Sigmoid colon (tissue), 7 donors: ENCODE measurements around the gene ELOVL1. TPM values are rescaled to one million over a fixed set of nuclear protein-coding genes. Genes with fewer than 3 reads are reported as not detected.
A peak's percentile ranks its signal among the peaks of the same experiment; 100 is the strongest.

Experiments
- DNase-seq: peaks from one replicate; pipeline ENCODE4 v3.0.0-alpha.2; 2019
- H3K27ac ChIP-seq, 4 donors: fragments of 200-600 bp; sonication (generic); one replicate each; pipeline ENCODE4 v1.5.1; 2016 to 2019; ENCODE audit warnings: mild to moderate bottlenecking in 1 of 4
- H3K27me3 ChIP-seq, 3 donors: fragments of 200-600 bp; sonication (generic); one replicate each; pipeline ENCODE4 v1.5.1; 2019; ENCODE audit warnings: mild to moderate bottlenecking in 1 of 3
- H3K36me3 ChIP-seq, 4 donors: fragments of 200-600 bp; sonication (generic); one replicate each; pipeline ENCODE4 v1.5.1; 2016 to 2019
- H3K4me1 ChIP-seq, 4 donors: fragments of 200-600 bp; sonication (generic); one replicate each; pipeline ENCODE4 v1.5.1; 2017 to 2019
- H3K4me3 ChIP-seq, 4 donors: fragments of 200-600 bp; sonication (generic); one replicate each; pipeline ENCODE4 v1.5.1; 2017 to 2019; ENCODE audit warnings: mild to moderate bottlenecking in 2 of 4, moderate library complexity in 1 of 4
- H3K9me3 ChIP-seq, 4 donors: fragments of 200-600 bp in 3 of 4; sonication (generic) in 3 of 4; one replicate each; pipeline versions ENCODE4 v1.5.1 to v1.6.1; 2013 to 2019
- CTCF ChIP-seq, 4 experiments: fragments of 450-650 bp in 3 of 4; fragments of 200-600 bp in 1 of 4; IDR thresholded peaks; one replicate each; pipeline ENCODE4 v1.5.1; 2016 to 2019; ENCODE audit warnings: antibody characterized with exemption in 4 of 4, mild to moderate bottlenecking in 3 of 4, moderate library complexity in 2 of 4
- EP300 ChIP-seq, 4 donors: sonication (generic); formaldehyde crosslinking; IDR thresholded peaks; one replicate each; pipeline ENCODE4 v1.6.1; 2017; ENCODE audit warnings: antibody characterized with exemption in 4 of 4
- POLR2A ChIP-seq, 2 donors: fragments of 450-650 bp; IDR thresholded peaks; one replicate each; pipeline ENCODE4 v1.6.1; 2016; ENCODE audit warnings: antibody characterized with exemption in 2 of 2, mild to moderate bottlenecking in 2 of 2, moderate library complexity in 2 of 2
- POLR2AphosphoS5 ChIP-seq, 4 donors: sonication (generic); formaldehyde crosslinking; IDR thresholded peaks; one replicate each; pipeline ENCODE4 v1.6.1; 2017; ENCODE audit warnings: antibody characterized with exemption in 4 of 4
- WGBS, 2 donors: extraction: QIAGEN DNeasy Blood & Tissue Kit; methylation state at CpG; one replicate each; pipeline ENCODE4 v1.1.7; 2013; 5-methylcytosine and 5-hydroxymethylcytosine counted together
- intact Hi-C: fragments of 100-400 bp; cut with DNase I; formaldehyde crosslinking; loops from one replicate; pipeline ENCODE4 v1.15.1; 2023
- polyA plus RNA-seq, 3 donors: library from polyadenylated mRNA; stranded (reverse); fragments of 200-250 nt; gene quantifications; one replicate each; pipeline ENCODE4 v1.2.3, GENCODE V29; 2013
- total RNA-seq, 4 donors: library from RNA; depleted of rRNA; stranded (reverse); fragments of >200 nt; gene quantifications; one replicate each; pipeline ENCODE4 v1.1.0, GENCODE V29; 2016
- donor health status: healthy with polysubstance abuse.
- donor health status: Bipolar disorder and iron deficiency.
- donor health status: healthy.

The ELOVL1 gene
- total and polyA plus RNA-seq, 7 donors = 26.8 to 155 (median 39.6) TPM

GRCh38 chr1:43344267-43344850 is 23.5 kb downstream of the ELOVL1 start:
- no peak for TF ChIP-seq EP300 (IDR thresholded peaks at IDR 0.05)
- no peak for TF ChIP-seq CTCF (IDR thresholded peaks at IDR 0.05)
- TF ChIP-seq POLR2AphosphoS5 (IDR thresholded peaks at IDR 0.05) = no peak
- TF ChIP-seq POLR2A (IDR thresholded peaks at IDR 0.05) = no peak
- WGBS, 2 donors = 69 to 75% methylated on average over 4 of the region's 4 CpGs
- no peaks in the 10 kb centered on the region for H3K9me3 ChIP-seq
- H3K4me1 ChIP-seq = peaks cover 0 to 12% (median 7%) of the 10 kb centered on the region in 4 donors
- no peaks in the 10 kb centered on the region for H3K27me3 ChIP-seq
- no peak overlapping the region for H3K4me3 ChIP-seq
- intact Hi-C loops = no loop called here
- DNase-seq = peak; percentile 25
- H3K36me3 ChIP-seq = no peaks in the 10 kb centered on the region
- no peak overlapping the region for H3K27ac ChIP-seq

GRCh38 chr1:43340559-43340958 is 27.3 kb downstream of the ELOVL1 start:
- Histone ChIP-seq H3K9me3 (no peaks in the 10 kb centered on the region), H3K36me3 (no peaks in the 10 kb centered on the region), H3K4me1 (no peaks in the 10 kb centered on the region), H3K27me3 (no peaks in the 10 kb centered on the region), H3K27ac (no peak overlapping the region), H3K4me3 (no peak overlapping the region)
- 42 to 81% methylated on average over 1 of the region's 1 CpG for WGBS, 2 donors
- intact Hi-C loops = no loop called here
- no peak for DNase-seq
- TF ChIP-seq POLR2AphosphoS5 (IDR thresholded peaks at IDR 0.05) = no peak
- no peak for TF ChIP-seq POLR2A (IDR thresholded peaks at IDR 0.05)
- TF ChIP-seq EP300 (IDR thresholded peaks at IDR 0.05) = no peak
- TF ChIP-seq CTCF (IDR thresholded peaks at IDR 0.05) = no peak

- TF ChIP-seq CTCF (IDR thresholded peaks at IDR 0.05) (no peak), EP300 (IDR thresholded peaks at IDR 0.05) (no peak), POLR2AphosphoS5 (IDR thresholded peaks at IDR 0.05) (no peak), POLR2A (IDR thresholded peaks at IDR 0.05) (no peak)
- DNase-seq = peak; percentile 20
- H3K9me3 ChIP-seq = no peaks in the 10 kb centered on the region
- intact Hi-C loops = no loop called here
- no peak overlapping the region for H3K4me3 ChIP-seq
- no peak overlapping the region for H3K27ac ChIP-seq
- no peaks in the 10 kb centered on the region for H3K4me1 ChIP-seq
- no peaks in the 10 kb centered on the region for H3K27me3 ChIP-seq
- 94 to 95% methylated on average over 6 of the region's 6 CpGs for WGBS, 2 donors
- no peaks in the 10 kb centered on the region for H3K36me3 ChIP-seq
These were observed 28.1 kb downstream of the ELOVL1 start for GRCh38 chr1:43339584-43340232.

GRCh38 chr1:43338001-43338400 is 29.8 kb downstream of the ELOVL1 start:
- Histone ChIP-seq H3K27me3 (no peaks in the 10 kb centered on the region), H3K9me3 (no peaks in the 10 kb centered on the region), H3K27ac (no peak overlapping the region), H3K4me1 (no peaks in the 10 kb centered on the region), H3K36me3 (no peaks in the 10 kb centered on the region), H3K4me3 (no peak overlapping the region)
- no peak for DNase-seq
- TF ChIP-seq POLR2AphosphoS5 (IDR thresholded peaks at IDR 0.05) = no peak
- TF ChIP-seq CTCF (IDR thresholded peaks at IDR 0.05) = no peak
- TF ChIP-seq POLR2A (IDR thresholded peaks at IDR 0.05) = no peak
- TF ChIP-seq EP300 (IDR thresholded peaks at IDR 0.05) = no peak
- WGBS, 2 donors = 74 to 87% methylated on average over 5 of the region's 5 CpGs
- intact Hi-C loops = no loop called here
